Peyer's patch (tissue), 4 donors: ENCODE data around the gene GPC3. TPM values are rescaled to one million over a fixed set of nuclear protein-coding genes. Genes with fewer than 3 reads are reported as not detected.

ENCODE experiments used
- DNase-seq, 3 donors: peaks; one replicate each; pipeline ENCODE4 v3.0.0-alpha.2; 2017 to 2019
- H3K27ac ChIP-seq, 4 donors: fragments of 200-600 bp; sonication (generic); one replicate each; pipeline ENCODE4 v1.5.1; 2016 to 2019
- H3K27me3 ChIP-seq, 2 donors: fragments of 200-600 bp; sonication (generic); one replicate each; pipeline ENCODE4 v1.5.1; 2019
- H3K36me3 ChIP-seq, 3 donors: fragments of 200-600 bp; sonication (generic); one replicate each; pipeline ENCODE4 v1.5.1; 2016 to 2019
- H3K4me1 ChIP-seq, 4 donors: fragments of 200-600 bp; sonication (generic); one replicate each; pipeline ENCODE4 v1.5.1; 2016 to 2019
- H3K4me3 ChIP-seq, 4 donors: fragments of 200-600 bp; sonication (generic); 1 replicate in 3 of 4; 2 replicates in 1 of 4; pipeline ENCODE4 v1.5.1; 2016 to 2019; ENCODE audit warnings: mild to moderate bottlenecking in 1 of 4
- H3K9me3 ChIP-seq, 4 donors: fragments of 200-600 bp; sonication (generic); one replicate each; pipeline ENCODE4 v1.5.1; 2016 to 2019; ENCODE audit warnings: mild to moderate bottlenecking in 1 of 4
- POLR2A ChIP-seq, 2 donors: fragments of 450-650 bp; IDR thresholded peaks; one replicate each; pipeline ENCODE4 v1.5.1; 2017; ENCODE audit warnings: antibody characterized with exemption in 2 of 2, mild to moderate bottlenecking in 2 of 2, moderate library complexity in 2 of 2
- total RNA-seq, 4 donors: library from RNA; depleted of rRNA; stranded (reverse); fragments of >200 nt; gene quantifications; one replicate each; pipeline ENCODE4 v1.1.0, GENCODE V29; 2016
- TF ChIP-seq, protein P1 (sequence below), 6 experiments: fragments of 450-650 bp in 4 of 6; fragments of 200-600 bp in 2 of 6; sonication (generic) in 1 of 6; IDR thresholded peaks; one replicate each; pipeline ENCODE4 v1.5.1; 2017 to 2019; ENCODE audit warnings: antibody characterized with exemption in 6 of 6, mild to moderate bottlenecking in 3 of 6, moderate library complexity in 1 of 6

The GPC3 gene
- total RNA-seq, 4 donors from 2014 or later = 1.1 to 7.2 (median 5.8) TPM

DNA sequence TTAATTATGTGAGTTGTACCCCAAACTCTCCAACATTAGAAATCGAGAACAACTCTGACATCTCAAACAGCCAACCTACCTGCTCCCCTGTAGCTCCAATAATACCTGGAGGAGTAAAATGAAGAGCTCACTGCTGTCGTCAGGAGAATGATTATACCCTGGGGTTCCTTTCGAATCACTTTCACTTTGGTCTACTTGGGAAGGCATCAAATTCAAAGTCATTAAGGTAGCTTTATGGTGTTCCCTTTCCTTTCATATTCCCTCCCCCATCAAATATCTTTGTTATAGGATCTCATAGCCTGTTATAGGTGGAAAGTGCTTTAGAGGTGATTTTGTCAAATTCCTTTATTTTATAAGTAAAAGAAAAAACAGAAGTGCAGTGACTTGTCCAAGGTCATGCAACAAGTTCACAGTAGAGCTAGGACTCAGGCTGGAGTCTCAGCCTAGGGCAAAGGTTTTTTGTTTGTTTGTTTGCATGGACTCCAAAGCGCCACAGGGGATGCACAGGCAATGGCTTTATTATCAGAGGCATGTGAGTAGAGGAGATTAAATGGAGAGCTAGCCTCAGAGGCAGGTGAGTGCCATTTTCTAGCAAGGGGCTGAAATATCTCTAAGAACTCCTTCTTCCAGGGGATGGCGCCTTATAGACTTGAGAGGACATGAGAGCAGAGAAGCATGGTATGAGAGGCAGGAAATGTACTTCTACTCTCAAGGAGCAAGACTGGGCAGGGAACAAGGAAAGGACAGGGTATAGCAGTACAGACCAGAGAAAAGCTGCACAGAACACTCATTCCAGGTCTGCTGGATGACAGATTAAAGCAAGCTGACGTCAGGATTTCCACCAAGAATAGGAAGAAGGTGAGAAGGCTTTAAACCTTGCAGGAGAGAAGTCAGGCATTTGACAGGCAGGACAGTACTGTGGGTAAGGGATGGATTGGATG is 308.0 kb downstream of the GPC3 start:
- no peaks in the 10 kb centered on the region for H3K4me1 ChIP-seq

DNA sequence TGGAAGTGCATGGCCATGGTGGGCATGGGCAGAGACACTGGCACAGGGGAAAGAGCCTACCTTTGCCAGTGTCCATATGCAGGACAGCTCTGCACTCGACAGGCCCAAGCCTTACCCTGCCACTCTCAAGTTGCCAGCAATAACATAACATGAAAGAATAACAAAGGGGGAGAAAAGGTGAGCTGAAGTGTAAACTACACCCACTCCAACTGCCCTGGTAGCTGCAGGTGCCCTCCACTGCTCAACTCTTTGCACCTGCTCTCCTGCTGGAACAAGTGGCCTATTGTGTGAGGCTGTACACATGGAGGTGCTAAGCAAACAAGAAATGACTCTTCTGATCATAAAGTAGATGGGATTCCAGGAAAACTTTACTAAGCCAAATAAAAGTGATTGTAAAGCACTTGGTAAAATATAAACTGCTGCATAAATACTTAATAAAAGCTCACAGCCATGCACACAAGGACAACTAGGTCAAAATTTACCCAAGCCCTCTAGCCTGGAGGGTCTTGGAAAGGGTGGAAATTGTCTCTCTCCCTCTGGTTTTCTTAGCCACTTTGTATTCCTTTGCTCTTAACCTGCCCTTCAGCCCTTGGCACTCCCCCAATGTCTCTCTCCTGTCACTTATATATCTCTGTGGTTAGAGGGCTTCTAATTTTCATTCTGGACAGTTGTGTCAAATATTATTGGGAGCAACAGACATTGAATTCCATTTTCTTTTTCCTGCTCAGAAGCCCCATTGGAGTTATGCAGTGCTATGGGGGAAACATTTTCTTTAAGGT is 308.9 kb downstream of the GPC3 start:
- H3K36me3 ChIP-seq = no peaks in the 10 kb centered on the region
- H3K27me3 ChIP-seq = no peaks in the 10 kb centered on the region
- H3K4me1 ChIP-seq = no peaks in the 10 kb centered on the region
- H3K9me3 ChIP-seq = no peaks in the 10 kb centered on the region
- peak overlapping the region in 2 of 4 donors; percentile 9 to 68 for H3K27ac ChIP-seq
- no peak overlapping the region for H3K4me3 ChIP-seq
- DNase-seq = peak in 2 of 3 donors; percentile 41 to 56
- TF ChIP-seq, protein P1, sequence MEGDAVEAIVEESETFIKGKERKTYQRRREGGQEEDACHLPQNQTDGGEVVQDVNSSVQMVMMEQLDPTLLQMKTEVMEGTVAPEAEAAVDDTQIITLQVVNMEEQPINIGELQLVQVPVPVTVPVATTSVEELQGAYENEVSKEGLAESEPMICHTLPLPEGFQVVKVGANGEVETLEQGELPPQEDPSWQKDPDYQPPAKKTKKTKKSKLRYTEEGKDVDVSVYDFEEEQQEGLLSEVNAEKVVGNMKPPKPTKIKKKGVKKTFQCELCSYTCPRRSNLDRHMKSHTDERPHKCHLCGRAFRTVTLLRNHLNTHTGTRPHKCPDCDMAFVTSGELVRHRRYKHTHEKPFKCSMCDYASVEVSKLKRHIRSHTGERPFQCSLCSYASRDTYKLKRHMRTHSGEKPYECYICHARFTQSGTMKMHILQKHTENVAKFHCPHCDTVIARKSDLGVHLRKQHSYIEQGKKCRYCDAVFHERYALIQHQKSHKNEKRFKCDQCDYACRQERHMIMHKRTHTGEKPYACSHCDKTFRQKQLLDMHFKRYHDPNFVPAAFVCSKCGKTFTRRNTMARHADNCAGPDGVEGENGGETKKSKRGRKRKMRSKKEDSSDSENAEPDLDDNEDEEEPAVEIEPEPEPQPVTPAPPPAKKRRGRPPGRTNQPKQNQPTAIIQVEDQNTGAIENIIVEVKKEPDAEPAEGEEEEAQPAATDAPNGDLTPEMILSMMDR (IDR thresholded peaks at IDR 0.05) = no peak
- no peak for TF ChIP-seq POLR2A (IDR thresholded peaks at IDR 0.05)

More for the DNA sequence above, 308.0 kb downstream of the GPC3 start:
- Histone ChIP-seq H3K27ac (peak overlapping the region in 1 of 4 donors; percentile 68), H3K4me3 (no peak overlapping the region), H3K27me3 (no peaks in the 10 kb centered on the region), H3K9me3 (no peaks in the 10 kb centered on the region), H3K36me3 (no peaks in the 10 kb centered on the region)
- TF ChIP-seq, protein P1 (IDR thresholded peaks at IDR 0.05) = no peak
- no peak for TF ChIP-seq POLR2A (IDR thresholded peaks at IDR 0.05)
- DNase-seq = no peak

DNA sequence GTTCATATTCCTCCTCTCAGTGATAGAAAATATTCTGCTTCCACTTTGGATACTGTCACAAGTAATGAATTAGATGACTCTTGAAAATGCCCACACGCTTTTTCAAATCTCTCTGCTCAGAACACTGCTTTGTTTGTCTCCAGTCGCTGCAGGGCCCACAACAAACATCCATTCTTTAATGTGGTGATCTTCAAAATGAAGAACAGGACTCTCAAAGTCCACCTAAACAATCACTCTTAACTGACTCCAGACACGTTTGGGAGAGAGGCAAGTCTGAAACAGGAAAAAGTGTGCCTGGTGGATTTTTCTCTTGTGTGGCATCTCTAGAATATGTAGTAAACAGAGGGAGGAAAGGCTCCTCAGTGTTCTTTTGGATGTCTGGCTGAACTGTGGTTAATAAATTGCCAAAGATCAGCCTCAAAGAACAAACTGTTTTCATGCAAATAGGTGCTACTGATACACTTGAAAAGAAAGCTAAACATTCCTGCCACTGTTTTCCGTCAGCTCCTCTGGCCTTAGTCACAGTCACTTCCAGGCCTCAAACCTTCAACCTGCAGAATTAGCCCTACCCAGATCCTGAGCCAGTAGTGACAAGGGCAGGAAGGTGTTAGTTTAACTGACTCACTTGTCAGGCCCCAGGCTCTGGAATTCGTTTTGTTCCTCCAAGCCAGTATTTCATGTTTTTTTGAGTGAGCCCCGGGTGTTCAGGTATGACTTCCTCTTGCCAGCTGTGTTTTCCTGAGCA is 310.5 kb downstream of the GPC3 start:
- TF ChIP-seq, protein P1 (IDR thresholded peaks at IDR 0.05) = no peak
- TF ChIP-seq POLR2A (IDR thresholded peaks at IDR 0.05) = no peak
- H3K4me1 ChIP-seq = no peaks in the 10 kb centered on the region
- H3K9me3 ChIP-seq = no peaks in the 10 kb centered on the region
- no peak overlapping the region for H3K4me3 ChIP-seq
- H3K27me3 ChIP-seq = no peaks in the 10 kb centered on the region
- peak overlapping the region in 1 of 4 donors; percentile 15 for H3K27ac ChIP-seq
- DNase-seq = no peak
- no peaks in the 10 kb centered on the region for H3K36me3 ChIP-seq

DNA sequence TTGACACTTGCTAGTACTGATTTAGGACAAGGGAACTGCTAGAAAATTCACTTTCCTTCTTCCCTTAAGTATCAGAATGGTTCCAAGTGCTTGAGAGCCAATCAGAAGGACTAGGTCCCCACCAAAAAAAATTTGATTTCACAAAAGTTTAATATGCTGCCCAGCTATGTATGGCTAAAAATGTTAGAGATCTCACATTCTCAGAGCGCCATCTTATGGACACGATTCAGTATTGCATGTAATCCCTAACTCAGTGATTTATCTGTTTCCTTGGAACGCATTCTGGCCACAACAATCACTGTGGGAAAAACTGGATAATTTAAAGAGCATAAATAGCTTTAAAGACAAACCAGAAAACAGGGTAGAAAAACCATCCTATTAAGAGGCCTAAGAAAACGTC is 315.0 kb downstream of the GPC3 start:
- Histone ChIP-seq H3K27me3 (no peaks in the 10 kb centered on the region), H3K4me1 (no peaks in the 10 kb centered on the region), H3K36me3 (no peaks in the 10 kb centered on the region), H3K27ac (no peak overlapping the region), H3K9me3 (no peaks in the 10 kb centered on the region), H3K4me3 (no peak overlapping the region)
- TF ChIP-seq, protein P1 (IDR thresholded peaks at IDR 0.05) = peak; percentile 15 to 83 (median 67)
- no peak for TF ChIP-seq POLR2A (IDR thresholded peaks at IDR 0.05)
- no peak for DNase-seq

DNA sequence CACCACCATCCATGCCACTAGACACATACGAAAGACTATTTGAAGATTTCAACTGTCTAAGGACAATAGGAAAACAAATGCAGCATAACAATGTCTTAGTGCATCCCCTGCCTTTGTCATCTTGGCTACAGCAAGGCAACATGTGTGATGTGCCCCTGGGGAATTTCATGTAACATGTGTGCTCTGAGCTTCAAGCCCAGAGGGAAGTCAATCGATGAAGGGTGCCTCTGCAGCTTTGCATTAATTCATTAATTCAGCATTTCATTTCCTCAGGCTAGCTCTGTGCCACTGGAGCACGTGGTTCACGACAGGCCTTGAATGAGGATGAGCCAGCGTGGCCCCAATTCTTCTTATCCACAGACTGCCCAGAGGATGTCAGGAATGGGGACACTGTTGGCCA is 316.2 kb downstream of the GPC3 start:
- no peak for DNase-seq
- H3K27me3 ChIP-seq = no peaks in the 10 kb centered on the region

More for the DNA sequence above, 316.2 kb downstream of the GPC3 start:
- no peaks in the 10 kb centered on the region for H3K4me1 ChIP-seq
- no peak overlapping the region for H3K4me3 ChIP-seq
- TF ChIP-seq, protein P1 (IDR thresholded peaks at IDR 0.05) = no peak
- TF ChIP-seq POLR2A (IDR thresholded peaks at IDR 0.05) = no peak
- no peaks in the 10 kb centered on the region for H3K9me3 ChIP-seq
- H3K27ac ChIP-seq = no peak overlapping the region
- H3K36me3 ChIP-seq = no peaks in the 10 kb centered on the region
